GM18873 (cell line): Measurements from ENCODE around the gene SPG11.
A peak's percentile ranks its signal among the peaks of the same experiment; 100 is the strongest.
"Not testable (repeated sequence)": the region's sequence is repeated elsewhere in the genome, so short reads cannot be mapped to it uniquely, and the experiment has no call there.

ENCODE experiments used
- ATAC-seq: cut with Tn5 transposase; IDR thresholded peaks from one replicate; pipeline ENCODE4 v1.9.1; 2021; ENCODE audit warnings: mild to moderate bottlenecking, moderate library complexity, moderate number of reproducible peaks; ENCODE audit not compliant: unreplicated experiment, low FRiP score

SPG11 gene

DNA sequence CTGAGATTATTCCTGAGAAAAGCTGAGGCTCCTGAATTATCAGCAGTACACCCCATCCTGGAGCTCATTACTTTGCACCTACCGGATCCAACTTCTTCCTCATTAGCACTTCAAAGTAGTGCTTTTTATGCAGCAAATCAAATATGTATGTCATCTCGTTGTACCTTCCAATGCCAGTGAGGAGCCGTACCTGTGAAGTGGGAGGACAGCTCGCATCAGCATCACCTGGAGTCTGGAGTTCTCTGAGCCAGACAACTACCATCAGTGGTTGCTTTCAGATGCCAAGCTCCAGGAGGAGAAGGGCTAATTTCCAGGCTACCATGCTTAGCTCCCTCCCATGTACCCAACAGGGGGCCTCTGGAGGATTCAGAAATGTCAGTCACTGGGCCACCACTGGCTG lies 94.1 kb downstream of the SPG11 start:
- no peak for ATAC-seq

DNA sequence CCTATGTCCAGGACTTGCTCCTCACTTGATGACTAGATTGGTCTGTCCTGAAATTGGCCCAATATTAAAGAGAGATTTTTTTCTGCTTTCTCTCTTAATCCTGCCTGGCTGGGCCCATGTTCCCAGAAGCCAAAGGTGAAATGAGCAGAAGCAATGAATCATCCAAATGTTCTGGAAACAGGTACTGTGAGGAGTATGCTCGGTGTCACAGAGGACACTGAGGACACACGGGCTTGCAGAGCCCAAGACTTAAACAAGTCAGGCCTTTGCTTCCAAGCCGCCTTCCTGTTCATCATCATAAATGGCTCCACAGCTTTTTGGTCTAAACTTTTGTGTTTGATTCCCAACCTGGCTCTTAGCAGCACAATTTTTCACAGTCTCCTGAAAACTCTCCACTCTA lies 95.1 kb downstream of the SPG11 start:
- ATAC-seq = no peak

DNA sequence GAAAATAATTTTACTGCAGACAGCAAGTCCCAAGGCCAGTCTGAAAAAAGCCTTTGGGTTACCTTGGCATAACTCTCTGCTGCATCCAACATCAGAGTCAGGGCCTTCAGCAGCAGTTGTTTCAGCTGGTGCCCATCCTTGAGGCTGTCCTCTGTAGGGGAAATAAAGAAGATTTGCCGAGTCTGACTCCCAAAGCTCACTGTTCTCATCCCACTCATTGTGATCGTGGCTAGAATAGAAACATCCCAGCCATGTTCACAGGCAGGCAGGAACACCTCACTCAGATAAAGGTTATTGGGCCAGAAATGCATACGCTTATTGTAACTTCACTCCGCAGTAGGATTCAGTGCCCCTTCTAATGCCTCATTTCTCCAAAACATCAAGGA lies 97.3 kb downstream of the SPG11 start:
- ATAC-seq = no peak

DNA sequence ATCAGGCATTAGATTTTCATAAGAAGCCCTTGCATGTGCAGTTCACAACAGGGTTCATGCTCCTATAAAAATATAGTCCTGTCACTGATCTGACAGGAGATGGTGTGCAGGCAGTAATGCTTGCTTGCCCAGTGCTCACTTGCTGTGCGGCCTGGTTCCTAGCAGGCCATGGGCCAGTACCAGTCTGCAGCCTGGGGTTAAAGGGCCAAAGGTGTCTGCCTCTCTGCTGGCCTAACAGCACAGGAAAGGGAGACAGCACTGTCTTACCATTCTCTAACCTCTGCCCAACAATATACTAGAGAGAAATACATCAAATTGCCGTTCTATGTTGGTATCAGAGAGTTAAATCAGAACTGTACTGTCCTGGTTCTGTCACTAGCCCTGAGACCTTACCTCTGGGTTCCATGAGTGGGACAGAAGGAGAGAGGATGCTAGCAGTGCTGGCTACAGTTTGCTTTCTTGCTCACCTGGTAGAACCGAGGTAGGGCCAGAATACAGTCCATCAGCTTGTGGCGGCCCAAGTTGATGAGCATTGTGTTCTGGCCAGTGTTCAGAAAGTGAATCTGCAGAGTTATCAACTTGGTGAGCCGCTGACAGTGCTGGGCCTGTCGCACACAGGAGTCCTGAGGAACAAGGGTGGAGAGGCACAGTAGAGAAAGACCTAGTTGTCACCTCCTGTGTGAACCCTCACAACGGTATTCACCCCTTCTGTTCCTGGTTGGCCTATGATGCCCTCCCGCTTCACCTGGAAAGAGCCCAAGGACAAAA lies 97.9 kb downstream of the SPG11 start:
- ATAC-seq = no peak

DNA sequence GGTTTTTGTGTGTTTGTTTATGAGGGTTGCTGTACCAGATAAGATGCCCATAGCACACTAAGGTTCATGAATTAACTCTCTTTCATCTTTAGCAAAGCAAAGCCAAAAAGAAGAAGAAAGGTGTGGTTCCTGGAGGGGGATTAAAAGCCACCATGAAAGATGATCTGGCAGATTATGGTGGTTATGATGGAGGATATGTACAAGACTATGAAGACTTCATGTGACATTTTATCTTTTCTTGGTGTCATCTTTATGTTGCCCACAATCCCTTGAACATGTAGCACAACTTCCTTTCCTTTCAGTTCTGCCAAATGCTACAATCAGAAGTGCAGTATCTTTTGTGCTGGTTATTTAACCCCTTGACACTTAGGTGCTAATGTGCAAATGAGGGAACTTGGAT lies 102.5 kb downstream of the SPG11 start:
- ATAC-seq = not testable (repeated sequence)

DNA sequence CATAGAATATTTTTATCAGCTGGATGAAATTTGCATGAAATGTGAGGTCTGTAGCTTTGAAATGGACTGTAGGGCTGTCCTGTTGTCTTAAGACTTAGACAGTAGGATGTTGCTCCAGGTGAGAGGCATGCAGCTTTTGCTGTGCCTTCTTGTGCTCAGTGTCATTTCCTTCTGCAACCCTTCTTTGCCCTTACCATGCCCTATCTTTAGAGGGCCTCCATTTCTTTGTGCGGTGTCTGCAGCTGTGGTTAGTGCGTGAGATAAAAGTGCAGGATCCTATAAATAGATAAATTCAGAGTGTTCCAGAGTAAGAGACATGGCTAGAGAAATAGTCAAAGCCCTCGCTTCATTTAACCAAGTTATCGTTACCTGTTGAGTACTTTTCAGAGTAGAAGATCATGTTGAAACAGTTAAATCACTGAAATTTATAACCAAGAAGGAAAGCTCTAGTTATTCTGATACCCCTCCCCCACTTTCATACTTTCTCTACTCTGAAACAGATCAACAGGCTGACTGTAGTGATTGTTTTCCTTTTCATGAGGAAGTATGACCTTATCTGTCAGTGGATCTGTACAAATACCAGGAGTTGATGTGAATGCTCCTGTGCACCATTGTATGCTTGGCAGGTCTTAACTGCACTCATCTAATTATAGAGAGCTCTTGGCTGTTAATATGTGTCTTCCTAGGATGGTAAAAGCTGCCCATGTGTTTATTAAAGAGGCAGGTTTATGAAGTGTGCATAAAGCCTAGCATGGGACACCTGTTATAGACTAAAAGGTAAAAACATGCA lies 108.3 kb downstream of the SPG11 start:
- no peak for ATAC-seq

DNA sequence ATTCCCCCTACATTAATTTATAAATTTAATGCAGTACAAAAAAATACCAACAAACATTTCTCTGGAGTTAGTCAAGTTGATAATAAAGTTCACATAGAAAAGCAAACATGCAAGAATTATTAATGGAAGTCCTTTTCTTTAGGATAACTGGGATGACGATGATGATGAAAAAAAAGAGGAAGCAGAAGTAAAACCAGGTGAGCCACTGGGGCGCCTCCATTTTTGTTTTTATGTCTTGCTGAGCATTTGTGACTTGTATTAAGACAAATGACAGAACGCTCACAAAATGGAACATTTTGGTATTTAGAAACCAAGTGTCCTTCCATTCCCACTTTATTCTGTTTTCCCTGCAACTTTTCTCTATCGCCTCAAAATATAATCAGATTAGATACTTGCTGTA lies 112.7 kb downstream of the SPG11 start:
- ATAC-seq = no peak

DNA sequence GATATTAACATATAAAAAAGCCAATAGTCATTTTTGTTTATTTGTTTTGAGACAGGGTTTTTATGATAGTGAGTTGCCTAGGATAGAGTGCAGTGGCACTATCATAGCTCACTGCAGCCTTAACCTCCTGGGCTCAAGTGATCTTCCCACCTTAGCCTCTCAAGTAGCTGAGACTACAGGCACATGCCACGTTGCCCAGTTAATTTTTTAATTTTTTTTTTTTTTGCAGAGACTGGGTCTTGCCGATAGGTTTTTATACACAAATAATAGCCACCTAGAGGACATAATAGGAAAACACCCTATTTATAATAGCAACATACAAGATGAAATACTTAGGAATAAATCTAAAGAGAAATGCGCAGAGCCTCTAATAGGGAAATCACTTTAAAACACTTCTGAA lies 113.2 kb downstream of the SPG11 start:
- no peak for ATAC-seq

DNA sequence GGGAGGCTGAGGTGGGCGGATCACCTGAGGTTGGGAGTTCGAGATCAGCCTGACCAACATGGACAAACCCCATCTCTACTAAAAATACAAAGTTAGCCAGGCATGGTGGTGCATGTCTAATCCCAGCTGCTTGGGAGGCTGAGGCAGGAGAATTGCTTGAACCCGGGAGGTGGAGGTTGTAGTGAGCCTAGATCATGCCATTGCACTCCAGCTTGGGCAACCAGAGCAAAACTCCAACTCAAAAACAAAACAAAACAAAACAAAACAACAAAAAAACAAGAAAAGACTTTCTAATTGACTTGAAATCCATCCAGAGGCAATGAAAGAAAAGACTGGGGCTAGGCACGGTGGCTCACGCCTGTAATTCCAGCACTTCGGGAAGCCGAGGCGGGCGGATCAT lies 114.3 kb downstream of the SPG11 start:
- not testable (repeated sequence) for ATAC-seq

DNA sequence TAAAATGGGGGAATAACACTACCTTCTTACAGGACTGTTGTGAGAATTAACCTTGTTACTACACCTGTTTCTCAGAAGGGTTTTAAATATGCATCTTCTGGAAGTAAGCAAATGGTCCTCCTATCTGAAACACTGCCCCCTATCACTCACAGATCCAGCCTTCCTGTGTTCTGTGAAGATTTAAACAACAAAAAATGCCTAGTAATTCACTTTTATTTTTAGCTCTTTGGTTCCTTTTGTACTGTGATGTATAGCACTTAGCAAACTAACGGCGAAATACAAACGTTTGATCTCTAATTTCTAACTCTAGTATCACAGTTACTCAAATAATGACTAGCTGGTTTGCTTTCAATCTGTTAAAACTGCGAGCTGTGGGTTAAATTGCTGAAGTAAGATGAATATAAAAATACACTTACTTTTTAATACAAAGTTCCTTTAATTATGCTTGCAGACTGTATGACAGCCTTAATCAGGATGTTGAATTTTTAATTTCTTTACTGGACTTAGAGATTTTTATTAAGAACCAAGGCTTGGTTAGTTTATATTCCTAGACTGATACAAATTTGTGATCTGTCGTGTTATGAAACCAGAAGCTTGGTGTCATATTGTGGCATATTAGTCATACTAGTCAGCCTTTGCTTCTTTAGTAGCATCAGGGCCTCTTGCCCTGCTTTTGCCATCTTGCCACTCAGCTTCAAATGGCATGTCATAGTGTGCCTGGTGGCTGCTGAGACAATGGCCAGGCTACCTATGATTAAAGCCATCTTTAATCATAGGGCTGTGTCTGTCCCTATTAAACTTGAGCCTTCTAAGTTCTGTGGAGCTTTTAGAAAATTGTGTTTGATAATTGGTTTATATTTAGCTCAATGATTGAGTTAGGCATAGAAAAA lies 117.3 kb downstream of the SPG11 start:
- no peak for ATAC-seq

DNA sequence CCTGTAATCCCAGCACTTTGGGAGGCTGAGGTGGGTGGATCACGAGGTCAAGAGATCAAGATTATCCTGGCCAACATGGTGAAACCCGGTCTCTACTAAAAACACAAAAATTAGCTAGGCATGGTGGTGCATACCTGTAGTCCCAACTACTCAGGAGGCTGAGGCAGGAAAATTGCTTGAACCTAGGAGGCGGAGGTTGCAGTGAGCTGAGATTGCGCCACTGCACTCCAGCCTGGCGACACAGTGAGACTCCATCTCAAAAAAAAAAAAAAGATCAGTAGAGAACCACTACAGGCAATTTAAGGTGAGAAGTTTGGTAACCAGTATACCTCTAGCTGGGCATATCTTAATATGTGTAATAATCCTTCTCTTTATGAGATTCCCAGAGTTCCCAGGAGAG lies 118.7 kb downstream of the SPG11 start:
- not testable (repeated sequence) for ATAC-seq

DNA sequence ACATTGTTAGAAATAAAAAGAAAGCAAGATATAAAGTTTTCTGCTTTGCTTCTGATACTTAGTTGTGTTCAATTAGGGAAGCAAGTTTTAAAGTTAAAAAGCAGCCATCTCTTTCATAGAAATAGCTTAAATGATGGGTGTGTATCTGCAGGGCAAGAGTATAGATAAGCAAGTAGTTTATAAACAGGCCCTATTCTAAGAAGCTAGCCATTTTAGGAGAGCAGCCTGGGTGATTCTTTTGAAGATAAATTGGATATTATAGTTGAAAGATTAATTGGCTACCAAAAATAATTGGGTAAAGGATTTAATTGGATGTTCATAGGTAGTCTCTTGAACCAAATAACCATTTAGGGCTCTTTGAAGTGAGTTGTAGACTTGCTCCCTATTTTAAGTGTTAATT lies 120.9 kb downstream of the SPG11 start:
- no peak for ATAC-seq

DNA sequence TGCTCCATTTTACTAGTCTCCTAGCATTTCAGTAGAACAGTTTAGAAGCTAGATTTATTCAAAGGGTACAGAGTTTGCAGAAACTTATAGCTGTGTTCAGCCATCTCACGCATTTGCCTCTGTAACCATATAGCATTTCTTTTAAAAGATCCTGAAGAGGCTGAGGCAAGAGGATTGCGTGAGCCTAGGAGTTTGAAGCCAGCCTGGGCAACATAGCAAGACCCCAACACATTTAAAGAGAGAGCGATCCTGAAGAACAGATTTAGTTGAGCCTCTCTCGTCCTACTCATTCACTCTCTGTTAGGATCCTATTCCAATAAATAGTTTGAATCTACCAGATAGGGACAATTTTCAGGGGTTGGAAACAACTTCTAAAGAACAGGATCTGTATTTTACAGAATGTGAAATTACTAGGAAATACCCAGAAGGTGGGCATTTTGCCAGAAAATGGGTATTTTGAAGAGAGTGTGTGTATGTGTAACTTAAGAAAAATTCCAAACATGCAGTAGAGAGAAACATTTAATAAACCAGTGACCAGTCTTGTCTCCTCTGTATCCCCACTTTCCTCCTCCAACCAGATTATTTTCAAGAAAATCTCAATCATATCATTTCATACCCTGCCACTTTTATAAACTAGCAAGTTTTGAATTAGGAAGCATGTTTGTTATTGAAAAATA lies 122.0 kb downstream of the SPG11 start:
- ATAC-seq = no peak

DNA sequence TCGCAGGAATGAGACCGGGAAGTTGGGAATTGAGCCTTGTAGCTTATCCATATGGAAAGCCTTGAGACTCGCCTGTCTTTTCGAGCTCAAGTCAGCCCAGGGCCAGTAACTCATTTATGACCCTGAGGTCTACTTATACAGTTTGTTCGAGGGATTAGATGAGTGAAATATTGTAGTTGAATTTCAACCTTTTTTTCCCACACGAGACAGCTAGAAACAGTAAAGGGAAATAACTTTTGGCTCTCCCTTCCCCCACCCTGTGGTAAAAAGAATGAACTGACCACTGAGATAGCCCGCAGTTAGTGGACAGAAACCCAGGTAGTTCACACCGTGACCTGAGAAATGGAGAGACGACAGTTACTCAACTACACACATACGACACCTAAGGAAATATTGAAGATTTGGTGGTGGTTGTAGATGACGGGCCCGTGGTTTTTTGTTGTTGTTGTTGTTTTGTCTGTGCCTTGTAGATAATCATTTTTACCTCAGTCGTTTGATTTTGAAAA lies 125.7 kb downstream of the SPG11 start:
- no peak for ATAC-seq

DNA sequence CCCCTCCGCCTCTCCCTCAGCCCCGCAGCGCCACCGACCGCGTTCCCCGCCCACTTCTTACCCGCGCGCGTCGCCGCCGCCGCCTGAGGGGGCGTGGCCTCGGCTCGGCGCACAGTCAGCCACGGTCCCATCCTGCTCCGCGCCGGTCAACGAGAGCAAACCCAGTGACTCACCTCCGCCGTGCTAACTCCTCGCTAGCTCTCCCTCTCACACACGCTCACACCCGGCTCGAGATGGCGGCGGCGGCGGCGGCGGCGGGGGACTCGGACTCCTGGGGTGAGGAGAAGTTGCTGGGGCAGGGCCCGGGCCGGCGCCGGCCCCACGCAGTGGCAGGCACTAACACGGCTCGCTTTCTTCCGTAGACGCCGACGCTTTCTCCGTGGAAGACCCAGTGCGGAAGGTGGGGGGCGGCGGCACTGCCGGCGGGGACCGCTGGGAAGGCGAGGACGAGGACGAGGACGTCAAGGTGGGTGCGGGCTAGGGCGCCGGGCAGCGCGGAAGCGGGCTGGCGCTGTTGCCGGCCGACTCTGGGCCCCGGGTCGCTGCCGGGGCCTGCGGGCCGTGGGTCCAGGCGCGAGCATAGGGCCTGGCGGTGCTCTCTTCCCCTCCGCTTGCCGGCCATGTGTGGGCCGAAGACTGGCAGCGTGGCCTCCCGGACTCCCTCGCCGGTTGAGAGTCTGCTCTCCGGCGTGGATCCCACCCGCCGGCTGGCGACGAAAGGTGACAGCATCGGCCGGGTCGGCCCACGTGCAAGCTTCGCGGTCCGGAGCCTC lies 126.3 kb downstream of the SPG11 start, which contains the start of gene EIF3J:
Gene EIF3J (plus strand): TSS at position 186 of the 773 bp plus-strand sequence. CDS start 48 bp downstream, at position 234.
- ATAC-seq = peak; percentile 76

DNA sequence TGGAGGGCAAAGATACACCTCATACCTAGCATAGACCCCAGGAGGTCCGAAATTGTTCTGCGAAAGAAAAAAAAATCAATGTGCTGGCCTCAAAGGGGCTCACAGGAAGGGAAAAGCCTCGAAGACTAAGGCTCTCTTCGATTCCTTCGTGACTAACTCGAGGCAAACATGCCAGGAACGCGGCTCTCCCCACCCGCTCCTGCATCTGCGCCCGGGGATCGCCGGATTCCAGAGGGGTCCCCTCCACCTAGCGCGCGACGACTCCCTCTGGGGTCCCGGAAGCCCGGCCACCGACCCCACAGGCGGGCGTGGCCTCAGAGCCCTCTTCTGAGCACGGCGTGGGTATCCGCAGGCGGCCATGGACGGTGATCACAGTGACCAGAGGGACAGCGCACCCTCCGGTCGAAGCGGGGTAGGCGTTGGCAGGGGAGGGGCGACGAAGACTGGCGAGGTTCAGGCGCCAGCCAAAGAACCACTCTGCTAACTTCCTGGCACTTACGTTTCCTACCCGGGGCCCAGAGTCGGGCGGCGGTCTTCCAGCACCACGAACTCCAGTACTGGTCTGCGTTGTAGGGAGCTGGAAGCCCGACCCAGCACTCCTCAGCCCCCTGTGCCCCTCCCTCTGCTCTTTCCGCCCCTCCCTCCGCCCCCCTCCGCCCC lies 127.0 kb downstream of the SPG11 start:
- ATAC-seq = peak; percentile 60

DNA sequence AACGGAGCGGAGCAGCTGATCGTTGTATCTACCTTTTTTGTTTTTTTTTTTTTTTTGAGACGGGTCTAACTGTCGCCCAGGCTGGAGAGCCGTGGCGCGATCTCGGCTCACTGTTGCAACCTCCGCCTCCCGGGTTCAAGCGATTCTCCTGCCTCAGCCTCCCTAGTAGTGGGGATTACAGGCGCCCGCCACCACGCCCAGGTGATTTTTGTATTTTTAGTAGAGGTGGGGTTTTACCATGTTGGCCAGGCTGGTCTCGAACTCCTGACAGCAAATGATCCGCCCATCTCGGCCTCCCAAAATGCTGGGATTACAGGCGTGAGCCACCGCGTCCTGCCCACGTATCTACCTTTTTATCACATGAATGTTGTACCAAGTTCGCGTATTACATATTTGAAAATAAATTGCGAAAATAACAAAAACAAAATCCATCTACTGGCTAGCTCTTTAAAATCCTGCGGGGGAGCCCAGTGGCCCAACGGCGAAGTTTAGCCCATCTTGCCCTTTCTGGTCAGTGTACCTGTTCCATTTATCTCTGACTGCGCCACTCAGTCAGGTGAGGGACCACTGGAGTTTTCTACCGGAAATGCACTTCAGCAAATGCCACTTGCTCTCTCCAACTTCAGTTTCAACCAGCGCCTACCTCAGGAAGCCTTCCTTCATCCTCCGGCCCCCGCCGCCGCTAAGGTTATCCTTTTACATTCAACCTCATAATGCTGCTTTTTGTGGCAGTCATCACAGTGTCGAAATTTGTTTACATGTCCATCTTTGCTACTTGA lies 127.8 kb downstream of the SPG11 start:
- no peak for ATAC-seq

DNA sequence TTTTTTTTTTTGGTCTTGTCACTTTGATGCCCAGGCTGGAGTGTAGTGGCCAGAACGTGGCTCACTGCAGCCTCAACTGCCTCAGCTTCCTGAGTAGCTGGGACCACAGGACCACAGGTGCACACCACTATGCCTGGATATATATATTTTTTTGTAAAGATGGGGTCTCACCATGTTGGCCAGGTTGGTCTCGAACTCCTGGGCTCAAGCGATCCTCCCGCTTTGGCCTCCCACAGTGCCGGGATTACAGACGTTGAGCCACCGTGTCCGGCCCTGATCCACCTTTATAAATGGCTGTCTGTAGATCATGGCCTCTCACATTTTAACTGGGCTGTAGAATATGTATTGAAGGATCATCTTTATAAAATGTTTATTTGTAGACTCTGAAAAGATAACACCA lies 128.4 kb downstream of the SPG11 start:
- no peak for ATAC-seq
